Measurements from ENCODE around the gene FBP1.

The FBP1 gene

GRCh38 chr9:94639061-94639998 lies at the start of gene FBP1:
FBP1 (minus strand) TSS chr9:94639518; CDS start chr9:94639310, 208 bp downstream.
- peak in 1 of 2 experiments; percentile 22 for DNase-seq (ENCODE audit: low read depth in 2 of 2)

- no peak for DNase-seq (ENCODE audit: low read depth in 2 of 2)
Observed at GRCh38 chr9:94687451-94687850, 48.1 kb upstream of the FBP1 start.

- DNase-seq (ENCODE audit: low read depth in 2 of 2), result no peak
Observed at GRCh38 chr9:94685359-94685758, 46.0 kb upstream of the FBP1 start.

GRCh38 chr9:94681508-94681907 lies 42.2 kb upstream of the FBP1 start:
- peak; percentile 20 to 48 for DNase-seq (ENCODE audit: low read depth in 2 of 2)

GRCh38 chr9:94680621-94681020 lies 41.3 kb upstream of the FBP1 start:
- no peak for DNase-seq (ENCODE audit: low read depth in 2 of 2)

- DNase-seq (ENCODE audit: low read depth in 2 of 2), result no peak
Observed at GRCh38 chr9:94680020-94680419, 40.7 kb upstream of the FBP1 start.

- no peak for DNase-seq (ENCODE audit: low read depth in 2 of 2)
Observed at GRCh38 chr9:94679587-94679986, 40.3 kb upstream of the FBP1 start.

GRCh38 chr9:94677929-94678328 lies 38.6 kb upstream of the FBP1 start:
- no peak for DNase-seq (ENCODE audit: low read depth in 2 of 2)

GRCh38 chr9:94676446-94677131 lies 37.3 kb upstream of the FBP1 start:
- DNase-seq (ENCODE audit: low read depth in 2 of 2), result no peak

- no peak for DNase-seq (ENCODE audit: low read depth in 2 of 2)
Observed at GRCh38 chr9:94675008-94675881, 35.9 kb upstream of the FBP1 start.

- DNase-seq (ENCODE audit: low read depth in 2 of 2), result no peak
Observed at GRCh38 chr9:94672811-94673487, 33.6 kb upstream of the FBP1 start.

GRCh38 chr9:94668928-94669729 lies 29.8 kb upstream of the FBP1 start:
- peak; percentile 24 to 47 for DNase-seq (ENCODE audit: low read depth in 2 of 2)

GRCh38 chr9:94668418-94668927 lies 29.2 kb upstream of the FBP1 start:
- no peak for DNase-seq (ENCODE audit: low read depth in 2 of 2)

- no peak for DNase-seq (ENCODE audit: low read depth in 2 of 2)
Observed at GRCh38 chr9:94666364-94667099, 27.2 kb upstream of the FBP1 start.

GRCh38 chr9:94665613-94666012 lies 26.3 kb upstream of the FBP1 start:
- DNase-seq (ENCODE audit: low read depth in 2 of 2), result no peak

GRCh38 chr9:94664801-94665200 lies 25.5 kb upstream of the FBP1 start:
- DNase-seq (ENCODE audit: low read depth in 2 of 2), result no peak

GRCh38 chr9:94663640-94664039 lies 24.3 kb upstream of the FBP1 start:
- no peak for DNase-seq (ENCODE audit: low read depth in 2 of 2)

- DNase-seq (ENCODE audit: low read depth in 2 of 2), result no peak
Observed at GRCh38 chr9:94663140-94663539, 23.8 kb upstream of the FBP1 start.

GRCh38 chr9:94657021-94657725 lies 17.9 kb upstream of the FBP1 start:
- no peak for DNase-seq (ENCODE audit: low read depth in 2 of 2)

Data from stimulated activated CD4-positive, alpha-beta T cell treated with anti-CD3 and anti-CD28 coated beads, Interleukin-12 subunit alpha, Interleukin-12 subunit beta, amount 100 ng/mL, for 24 hours (primary cell).